Activated CD4-positive, alpha-beta T cell treated with anti-CD3 and anti-CD28 coated beads, Interleukin-2, amount 50 U/mL, for 1 hour (primary cell): Measurements from ENCODE around the gene TAB2.

ENCODE experiments used
- DNase-seq: peaks from one replicate; pipeline ENCODE4 v3.0.0-alpha.2; 2020

Gene TAB2

DNA sequence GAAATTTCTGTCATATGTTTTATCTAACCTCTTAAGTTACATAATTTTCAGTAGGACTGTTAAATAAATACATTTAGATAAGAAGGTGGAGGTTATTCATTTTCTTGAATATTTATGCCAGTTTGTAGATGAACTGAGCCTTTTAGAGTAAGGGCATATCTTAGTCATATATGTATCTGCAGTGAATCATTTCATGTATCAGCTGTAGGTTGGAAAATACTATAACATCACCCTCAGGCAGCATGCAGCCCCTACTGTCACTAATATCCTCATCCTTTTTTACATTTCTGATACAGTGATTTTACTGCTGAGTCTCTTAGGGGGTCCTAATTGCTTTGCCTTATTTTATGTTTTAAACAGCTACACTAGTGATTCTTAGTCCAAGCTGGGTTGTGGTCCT, 63.0 kb downstream of the TAB2 start:
- no peak for DNase-seq

DNA sequence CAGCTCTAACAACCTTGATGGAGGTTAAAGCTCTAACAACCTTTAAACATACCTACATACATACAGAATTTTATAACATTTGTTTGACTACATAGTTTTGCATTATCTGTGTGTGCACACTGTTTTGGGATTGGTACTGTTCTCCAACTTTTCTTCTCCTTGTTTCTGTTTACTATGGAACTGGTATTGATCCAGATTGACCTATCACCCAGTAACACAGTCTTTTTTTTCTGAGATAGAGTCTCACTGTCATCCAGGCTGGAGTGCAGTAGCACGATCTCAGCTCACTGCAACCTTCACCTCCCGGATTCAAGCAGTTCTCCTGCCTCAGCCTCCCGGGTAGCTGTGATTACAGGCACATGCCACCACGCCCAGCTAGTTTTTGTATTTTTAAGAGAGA, 65.9 kb downstream of the TAB2 start:
- DNase-seq: no peak

DNA sequence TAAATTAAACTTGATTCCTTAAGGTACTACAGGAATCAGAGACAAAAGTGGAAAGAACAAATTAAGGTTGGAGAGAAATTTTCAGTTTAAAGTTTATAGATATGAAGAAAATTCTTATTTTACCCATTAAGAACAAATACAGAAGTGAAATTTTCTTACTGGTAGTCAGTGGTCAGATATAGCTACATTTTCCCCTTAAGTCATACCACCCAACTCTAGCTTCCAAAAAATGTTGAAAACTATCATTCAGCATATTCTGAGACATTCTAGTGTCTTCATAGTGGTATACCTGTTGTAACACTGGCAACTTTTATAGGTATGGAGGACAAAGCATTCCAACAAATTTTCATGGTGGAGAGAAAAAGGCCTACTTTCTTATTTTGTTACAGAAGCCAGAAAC, 67.0 kb downstream of the TAB2 start:
- DNase-seq: no peak

DNA sequence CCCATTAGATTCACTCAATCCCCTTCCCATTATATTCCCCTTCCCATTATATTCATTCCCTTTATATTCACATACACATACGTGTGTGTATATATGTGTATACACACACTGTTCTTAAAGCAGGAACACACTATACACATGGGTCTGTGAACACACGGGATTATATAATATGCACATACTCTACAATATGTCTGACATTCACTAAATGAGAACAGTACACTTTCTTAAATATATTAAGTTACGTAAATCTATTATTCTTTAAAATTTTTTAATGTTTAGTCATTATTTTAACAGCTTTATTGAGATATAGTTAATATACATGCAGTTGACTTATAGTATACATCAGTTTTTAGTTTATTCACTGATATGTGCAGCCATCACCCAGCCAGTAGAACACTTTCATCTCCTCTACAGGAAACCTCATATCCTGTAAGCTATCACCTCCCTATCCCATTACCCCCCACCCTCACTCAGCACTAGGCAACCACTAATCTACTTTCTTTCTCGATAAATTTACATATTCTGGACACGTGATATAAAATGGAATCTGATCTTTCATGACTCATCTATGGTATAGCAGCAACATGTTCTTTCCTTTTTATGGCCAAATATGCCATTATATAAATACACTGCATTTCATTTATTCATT, 68.6 kb downstream of the TAB2 start:
- no peak for DNase-seq

DNA sequence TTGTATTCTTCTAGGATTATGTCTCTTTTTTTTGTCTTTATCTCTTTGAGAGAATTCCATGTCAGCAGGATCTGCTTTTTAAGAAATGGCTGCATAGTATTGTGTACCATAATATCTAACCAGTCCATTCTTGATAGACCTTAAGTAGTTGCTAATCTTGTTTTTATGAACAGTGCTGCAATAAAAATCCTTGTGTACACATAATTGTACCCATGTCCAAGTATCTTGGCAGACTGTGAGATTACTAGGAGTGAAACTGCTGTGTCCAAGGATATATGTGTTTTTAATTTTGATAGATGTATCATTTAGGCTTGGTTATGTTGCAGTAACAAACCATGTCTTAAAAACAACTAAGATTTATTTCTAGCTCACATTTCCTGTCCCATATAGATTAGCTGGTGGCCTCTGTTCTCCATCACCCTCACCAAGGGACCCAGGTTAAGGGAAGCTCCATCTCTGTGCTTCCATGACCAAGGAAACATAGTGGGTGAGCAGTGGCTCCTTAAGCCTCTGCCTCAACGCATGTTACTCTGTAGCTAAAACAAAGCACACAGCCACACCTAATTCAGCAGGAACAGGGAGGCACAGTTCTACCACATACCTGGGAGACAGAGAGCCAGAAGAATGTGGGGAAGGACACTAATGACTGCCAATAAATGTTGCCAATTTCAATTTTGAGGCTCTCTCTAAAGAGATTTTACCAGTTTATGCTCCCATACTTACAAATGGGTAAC, 70.4 kb downstream of the TAB2 start:
- no peak for DNase-seq

DNA sequence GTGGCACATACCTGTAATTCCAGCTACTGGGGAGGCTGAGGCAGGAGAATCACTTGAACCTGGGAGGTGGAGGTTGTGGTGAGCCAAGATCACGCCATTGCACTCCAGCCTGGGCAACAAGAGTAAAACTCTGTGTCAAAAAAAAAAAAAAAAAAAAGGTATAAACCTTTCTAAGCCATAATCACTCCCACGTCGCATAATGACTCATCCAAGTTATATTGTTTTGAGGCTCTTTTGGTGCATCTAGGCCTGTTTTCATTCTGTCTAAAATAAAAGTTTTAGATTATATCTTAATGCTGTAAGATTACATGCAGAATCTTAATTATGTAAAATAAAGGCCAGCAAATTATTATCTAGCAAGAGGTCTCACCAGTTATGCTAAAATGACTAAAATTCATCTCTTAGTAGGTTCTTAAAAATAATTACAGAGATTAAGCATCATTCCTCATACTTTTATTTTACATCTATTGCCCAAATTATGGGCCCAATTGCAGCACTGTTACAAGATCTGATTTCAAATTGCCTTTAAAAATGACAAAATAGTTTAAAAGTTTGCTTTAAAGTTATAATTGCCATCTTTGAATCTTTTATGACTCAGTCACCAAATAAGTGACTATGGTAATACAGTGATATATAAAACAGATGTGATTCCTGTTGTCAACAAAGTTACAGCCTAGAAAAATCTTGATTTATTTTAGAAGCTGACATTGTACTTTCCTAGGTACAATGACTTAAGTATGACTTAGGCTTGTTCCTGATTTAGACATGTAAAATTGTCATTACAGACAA, 72.2 kb downstream of the TAB2 start:
- DNase-seq: no peak

DNA sequence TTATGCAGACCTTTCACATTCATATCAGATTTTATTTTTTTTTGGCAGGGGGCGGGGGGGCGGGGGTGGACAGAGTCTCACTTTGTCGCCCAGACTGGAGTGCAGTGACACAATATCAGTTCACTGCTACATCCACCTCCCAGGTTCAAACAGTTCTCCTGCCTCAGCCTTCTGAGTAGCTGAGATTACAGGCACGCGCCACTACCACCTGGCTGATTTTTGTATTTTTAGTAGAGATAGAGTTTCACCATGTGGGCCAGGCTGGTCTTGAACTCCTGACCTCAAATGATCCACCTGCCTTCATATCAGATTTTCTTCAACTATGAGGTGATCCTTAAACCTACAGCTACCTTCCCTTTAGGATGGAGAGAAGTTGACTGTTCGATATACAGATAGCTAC, 74.6 kb downstream of the TAB2 start:
- DNase-seq: no peak

DNA sequence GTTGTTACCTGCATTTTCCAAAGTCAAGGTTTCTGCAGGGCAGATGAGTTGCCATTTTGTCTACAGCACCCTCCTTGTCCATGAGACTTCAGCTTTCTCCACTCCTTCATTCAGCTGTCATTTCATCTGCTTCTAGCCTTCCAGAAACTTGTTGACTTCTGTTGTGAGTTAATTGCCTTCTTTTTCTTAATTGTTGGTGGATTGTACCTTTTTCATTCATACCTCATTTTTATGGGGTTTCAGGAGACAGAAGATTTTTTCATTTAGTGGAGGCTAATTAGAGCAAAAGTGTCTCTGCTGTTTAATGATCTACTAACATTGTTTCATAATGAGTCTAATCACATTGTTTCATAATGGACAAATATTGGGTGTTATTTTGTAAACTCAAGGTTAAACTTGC, 75.0 kb downstream of the TAB2 start:
- no peak for DNase-seq

DNA sequence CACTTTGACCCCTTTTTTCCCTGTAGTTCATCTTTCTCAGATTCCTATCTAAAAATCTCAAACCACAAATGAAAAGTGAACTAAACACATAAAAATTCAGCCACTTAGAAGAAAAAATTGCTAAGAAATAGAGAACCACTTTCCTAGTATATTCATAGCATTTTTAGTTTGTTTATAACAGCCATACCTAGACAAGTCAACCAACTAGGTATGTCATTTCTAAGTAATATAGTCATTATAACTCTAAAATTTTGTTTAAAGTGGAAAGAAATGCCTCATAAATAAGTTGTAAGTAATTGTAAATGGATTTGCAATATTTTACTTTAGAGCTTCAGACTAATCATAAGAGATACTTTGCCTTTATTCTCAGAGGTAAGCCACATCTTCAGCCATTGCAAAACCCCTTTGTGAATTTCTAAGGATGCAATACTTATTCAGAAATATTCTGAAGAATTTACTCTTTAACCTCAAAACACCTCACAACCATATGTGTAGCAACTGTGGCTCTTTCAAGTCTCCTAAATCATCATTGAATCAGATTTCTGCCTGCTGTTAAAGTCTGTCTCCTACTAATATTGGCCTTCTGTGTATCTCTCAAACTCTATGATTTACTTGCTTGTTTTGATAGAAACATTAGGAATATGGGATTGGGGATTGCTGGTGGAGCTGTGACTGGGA, 75.6 kb downstream of the TAB2 start:
- no peak for DNase-seq

DNA sequence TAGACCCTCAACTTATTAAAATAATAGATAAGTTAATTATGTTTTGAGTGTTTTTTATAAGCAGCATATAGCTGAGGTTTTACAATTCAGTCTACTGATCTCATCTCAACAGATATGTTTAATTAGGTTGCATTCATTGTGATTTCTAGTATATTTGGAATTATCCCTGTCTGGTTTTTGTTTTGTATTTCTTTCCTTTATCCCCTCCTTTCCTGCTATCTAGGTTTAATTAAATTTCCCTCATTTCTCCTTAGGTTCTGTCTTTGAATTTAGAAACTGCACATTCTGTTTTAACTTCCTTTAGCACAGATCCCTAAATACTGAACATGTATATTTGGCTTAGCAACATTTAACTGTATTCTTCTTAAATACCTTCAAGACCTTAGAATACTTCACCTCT, 77.7 kb downstream of the TAB2 start:
- DNase-seq: no peak

DNA sequence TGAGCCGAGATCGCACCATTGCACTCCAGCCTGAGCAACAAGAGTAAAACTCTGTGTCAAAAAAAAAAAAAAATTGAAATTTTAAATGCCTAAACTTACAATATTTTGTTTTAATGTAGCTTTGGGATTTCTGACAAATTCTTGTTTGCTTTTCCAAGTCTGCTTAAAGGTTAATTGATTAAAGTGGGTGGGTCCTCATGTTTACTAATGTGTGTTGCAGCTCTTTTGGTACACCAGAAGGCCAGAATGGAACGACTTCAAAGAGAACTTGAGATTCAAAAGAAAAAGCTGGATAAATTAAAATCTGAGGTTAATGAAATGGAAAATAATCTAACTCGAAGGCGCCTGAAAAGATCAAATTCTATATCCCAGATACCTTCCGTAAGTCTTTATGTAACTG, 79.9 kb downstream of the TAB2 start:
- DNase-seq: no peak

DNA sequence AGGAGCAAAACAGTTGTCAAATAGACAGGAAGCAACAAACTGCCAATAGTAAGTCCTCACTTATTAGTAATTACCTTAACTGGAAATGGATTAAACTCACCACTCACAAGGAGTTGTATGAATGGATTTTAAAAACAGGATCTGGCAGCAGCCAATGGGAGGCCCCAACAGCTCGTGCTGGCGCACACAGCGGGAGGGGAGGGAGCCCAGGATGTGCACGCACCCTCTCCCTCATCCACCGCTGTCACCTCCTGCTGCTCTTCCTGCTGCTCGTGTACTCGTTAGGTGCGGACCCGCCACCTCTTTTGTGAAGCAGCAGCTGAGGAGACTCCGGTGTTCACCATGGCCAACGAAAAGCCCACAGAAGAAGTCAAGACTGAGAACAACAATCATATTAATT, 82.5 kb downstream of the TAB2 start, which contains the start of gene SUMO4:
Gene SUMO4 (plus strand): TSS at position 213 of the 400 bp plus-strand sequence. CDS start 130 bp downstream, at position 343.
- no peak for DNase-seq

DNA sequence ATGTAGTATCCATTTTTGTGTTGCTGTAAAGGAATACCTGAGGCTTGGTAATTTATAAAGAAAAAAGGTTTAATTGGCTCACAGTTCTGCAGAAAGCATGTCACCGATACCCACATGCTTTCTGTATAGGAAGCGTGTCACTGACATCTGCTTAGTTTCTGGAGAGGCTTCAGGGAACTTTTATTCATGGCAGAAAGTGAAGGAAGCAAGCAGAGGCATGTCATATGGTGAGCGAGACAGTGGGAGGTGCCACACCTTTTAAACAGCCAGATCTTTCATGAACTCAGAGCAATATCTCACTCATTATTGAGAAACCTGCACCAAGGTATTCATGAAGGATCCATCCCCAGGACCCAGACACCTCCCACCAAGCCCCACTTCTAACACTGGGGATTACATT, 86.0 kb downstream of the TAB2 start:
- no peak for DNase-seq

DNA sequence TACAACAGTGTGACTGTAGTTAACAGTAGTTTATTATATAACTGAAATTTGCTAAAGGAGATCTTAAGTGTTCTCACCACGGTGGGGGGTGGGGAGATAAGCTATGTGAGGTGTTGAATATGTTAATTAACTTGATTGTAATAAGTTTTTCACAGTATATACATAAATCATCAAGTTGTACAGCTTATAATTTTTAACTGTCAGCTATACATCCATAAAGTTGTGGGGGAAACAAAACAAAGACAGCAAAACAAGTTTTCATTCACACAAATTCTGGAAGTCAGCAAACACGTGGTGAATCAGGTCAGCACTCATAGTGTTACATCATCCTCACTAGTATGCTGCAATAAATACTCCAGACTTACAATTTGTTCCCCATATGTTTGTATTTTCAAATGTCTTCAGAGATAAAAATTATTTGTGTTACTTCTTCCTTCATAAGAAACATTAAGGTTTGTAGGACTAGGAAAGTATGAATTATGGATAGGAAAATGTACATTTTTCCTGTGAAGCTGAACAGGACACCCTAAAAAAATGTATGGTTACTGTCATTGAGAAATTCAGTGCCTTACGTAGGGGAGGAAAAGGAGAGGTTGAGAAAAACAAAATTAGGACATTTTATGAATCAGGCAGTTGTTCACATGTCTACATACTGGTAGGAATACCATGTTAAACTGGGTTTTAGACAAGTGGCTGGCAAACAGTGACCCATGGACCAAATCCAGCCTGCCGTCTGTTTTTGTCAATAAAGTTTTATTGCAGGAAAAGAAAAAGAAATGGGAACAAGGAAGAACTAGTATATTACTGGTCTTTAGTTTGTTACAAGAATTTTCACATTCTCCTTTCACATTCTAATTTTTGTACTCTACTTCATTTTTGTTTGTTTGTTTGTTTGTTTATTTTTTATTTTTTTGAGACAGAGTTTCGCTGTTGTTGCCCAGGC, 88.6 kb downstream of the TAB2 start:
- DNase-seq: no peak

DNA sequence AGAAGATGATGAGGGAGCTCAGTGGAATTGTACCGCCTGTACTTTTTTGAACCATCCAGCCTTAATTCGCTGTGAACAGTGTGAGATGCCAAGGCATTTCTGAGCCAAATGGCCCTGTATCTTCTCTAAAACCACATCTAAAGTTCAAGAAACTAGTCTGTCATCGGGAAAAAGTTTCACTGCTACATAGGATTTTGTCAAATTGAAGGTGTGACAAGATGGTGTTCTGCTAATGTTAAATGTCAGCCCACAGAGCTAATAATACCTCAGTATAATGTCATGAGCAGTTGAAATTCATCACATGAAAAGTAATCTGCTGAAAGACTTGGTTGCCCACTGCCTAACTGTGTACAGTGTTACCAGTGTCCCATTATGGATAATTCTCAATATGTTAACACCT, 92.1 kb downstream of the TAB2 start:
- DNase-seq: no peak

DNA sequence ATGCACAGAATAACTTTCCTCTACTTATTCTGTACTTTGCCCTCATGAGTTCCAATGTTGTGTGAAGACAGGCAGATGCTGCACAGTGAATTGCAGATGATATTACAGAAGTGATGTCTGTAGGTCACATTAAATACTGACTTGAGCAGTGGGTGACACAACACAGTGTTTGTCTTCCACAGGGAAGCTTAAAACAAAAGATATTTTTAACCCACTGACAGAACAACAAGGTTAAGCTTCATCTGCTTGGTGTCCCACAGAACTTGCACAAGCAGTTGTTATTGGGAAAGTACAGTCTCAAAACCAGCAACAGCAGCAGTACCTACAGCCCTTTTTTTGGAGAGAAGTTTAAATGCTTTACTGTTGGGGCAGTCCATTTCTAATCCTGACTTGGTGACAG, 93.0 kb downstream of the TAB2 start:
- no peak for DNase-seq

DNA sequence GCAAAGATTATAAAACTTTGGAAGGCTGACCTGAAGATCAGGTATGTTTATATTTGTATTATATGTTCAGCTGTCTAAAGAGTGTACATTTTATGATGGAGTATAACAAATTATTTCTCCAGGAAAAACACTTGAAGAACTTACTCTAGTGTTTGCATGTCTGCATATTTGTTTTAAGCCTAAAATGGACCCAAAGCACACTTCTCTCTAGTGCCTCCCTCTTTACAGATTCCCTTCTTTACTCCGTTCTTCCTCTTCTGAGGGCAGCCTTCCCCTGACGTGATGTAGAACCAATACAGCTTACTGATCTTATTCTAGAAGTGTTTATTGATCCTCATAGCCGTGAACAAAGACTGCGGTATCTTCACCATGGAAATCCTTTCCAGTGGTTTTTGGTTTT, 96.5 kb downstream of the TAB2 start:
- DNase-seq: no peak

DNA sequence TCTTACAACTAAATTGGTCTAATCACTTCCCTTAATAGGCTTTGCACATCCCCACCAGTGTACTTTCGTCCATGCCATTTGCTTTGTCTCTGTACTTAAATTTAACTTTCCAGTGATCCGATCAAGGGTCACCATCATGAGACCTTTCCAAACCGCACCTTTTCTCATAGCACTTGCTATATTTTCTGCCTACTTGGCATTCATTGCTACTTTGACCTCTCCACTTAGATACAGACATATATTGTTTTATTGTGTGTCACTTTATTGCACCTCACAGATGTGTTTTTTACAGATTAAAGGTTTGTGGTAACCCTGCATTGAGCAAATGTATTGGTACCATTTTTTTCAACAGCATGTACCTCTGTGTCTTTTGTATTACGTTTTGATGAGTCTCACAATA, 97.3 kb downstream of the TAB2 start:
- no peak for DNase-seq

DNA sequence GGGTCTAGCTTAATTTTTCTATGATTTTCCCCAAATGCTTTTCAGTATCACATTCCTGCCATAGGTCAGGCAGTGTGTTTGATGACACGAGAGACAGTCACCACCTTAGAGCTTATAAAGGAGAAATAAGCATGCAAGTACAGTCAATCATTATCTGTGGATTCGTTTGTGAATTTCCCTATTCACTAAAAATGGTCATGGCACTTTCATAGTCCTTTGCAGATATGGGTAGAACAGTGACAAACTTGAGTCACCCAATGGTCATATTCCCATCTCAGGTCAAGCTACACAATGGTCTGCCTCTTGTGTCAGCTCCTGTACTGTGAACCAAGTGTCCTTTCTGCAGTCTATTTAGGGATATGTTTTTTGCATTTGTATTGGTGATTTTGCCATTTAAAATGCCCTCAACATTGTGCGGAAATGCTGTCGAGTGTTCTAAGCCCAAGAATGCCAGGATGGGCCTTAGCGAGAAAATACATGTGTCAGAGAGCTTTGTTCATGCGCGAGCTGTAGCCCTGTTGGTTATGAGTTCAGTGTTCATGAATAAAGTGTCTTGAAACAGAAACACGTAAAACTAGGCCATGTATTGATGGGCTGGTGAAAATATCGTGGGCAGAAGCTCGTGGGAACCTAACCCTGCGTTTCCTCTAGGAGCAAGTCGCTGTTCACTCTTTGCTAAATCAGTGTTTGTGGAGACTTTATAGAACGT, 102.3 kb downstream of the TAB2 start:
- no peak for DNase-seq

DNA sequence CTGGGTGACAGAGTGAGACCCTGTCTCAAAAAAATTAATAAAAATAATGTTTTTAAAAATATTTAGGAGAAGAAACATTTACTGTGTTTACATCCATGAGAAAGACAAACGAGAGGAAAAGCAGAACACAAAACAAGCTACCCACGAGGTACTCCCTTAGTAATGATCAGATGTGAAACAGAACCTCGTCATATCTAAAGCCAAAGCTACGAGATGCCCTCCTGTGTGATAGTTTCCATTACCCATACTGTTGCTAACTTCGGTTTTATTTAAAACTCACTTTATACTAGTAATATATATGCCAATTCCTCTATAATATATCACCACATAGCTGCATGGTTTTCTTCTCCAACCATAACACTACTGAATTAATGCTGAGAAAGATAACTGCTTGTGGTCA, 103.6 kb downstream of the TAB2 start:
- no peak for DNase-seq

DNA sequence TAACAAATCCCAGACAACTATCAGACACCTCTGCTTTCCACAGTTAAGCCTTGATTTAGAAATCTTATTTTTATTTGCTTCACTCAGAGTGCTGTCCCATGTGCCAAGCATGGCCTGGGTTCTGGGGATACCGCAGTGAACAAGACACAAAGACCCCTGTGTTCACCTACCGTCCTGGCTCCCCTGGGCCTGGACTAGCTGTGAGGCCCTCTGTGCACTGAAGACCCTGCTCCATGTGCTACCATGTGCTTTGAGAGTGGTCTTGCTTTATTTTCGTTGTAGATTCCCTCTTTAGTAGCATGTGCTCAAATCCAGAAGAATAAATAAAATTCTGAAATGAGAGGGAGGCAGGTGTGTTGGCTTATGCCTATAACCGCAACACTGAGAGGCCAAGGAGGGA, 105.1 kb downstream of the TAB2 start:
- DNase-seq: no peak
